Cardiac fibroblast (primary cell): ENCODE results near the gene CARD9.
"Not testable (repeated sequence)": the region's sequence is repeated elsewhere in the genome, so short reads cannot be mapped to it uniquely, and the experiment has no call there.

Source experiments
- DNase-seq, 2 donors: peaks; one replicate each; pipeline versions ENCODE4 v3.0.0 to v3.0.0-alpha.2; 2010; ENCODE audit warnings: low read depth in 2 of 2
- H3K4me3 ChIP-seq, 2 donors: replicated peaks in 1 of 2; 1 replicate in 1 of 2; 2 replicates in 1 of 2; pipeline ENCODE4 v1.5.1; 2011; ENCODE audit warnings: low read depth in 2 of 2, low read length in 2 of 2, mild to moderate bottlenecking in 2 of 2, moderate library complexity in 1 of 2
- TF ChIP-seq, protein P1 (sequence below): IDR thresholded peaks from one replicate; pipeline ENCODE4 v1.5.1; 2011; ENCODE audit warnings: low read depth, mild to moderate bottlenecking, low read length, inconsistent platforms

Gene CARD9

DNA sequence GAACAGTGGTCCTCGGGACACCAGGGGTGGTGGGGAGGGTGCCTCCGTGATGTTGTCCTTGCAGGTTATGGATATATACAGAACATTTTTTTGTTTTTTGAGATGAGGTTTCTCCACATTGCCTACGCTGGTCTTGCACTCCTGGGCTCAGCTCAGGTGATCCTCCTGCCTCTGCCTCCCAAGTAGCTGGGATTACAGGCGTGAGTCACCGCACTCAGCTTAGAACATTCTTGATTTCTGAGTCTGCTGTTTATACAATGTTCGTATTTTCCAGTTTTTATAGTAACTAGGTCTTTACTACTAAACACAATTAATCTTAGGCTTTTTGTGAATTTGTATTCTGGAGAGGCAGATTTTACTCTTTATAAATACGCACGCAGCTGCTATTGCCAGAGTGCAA is 43.0 kb upstream of the CARD9 start:
- TF ChIP-seq, protein P1, sequence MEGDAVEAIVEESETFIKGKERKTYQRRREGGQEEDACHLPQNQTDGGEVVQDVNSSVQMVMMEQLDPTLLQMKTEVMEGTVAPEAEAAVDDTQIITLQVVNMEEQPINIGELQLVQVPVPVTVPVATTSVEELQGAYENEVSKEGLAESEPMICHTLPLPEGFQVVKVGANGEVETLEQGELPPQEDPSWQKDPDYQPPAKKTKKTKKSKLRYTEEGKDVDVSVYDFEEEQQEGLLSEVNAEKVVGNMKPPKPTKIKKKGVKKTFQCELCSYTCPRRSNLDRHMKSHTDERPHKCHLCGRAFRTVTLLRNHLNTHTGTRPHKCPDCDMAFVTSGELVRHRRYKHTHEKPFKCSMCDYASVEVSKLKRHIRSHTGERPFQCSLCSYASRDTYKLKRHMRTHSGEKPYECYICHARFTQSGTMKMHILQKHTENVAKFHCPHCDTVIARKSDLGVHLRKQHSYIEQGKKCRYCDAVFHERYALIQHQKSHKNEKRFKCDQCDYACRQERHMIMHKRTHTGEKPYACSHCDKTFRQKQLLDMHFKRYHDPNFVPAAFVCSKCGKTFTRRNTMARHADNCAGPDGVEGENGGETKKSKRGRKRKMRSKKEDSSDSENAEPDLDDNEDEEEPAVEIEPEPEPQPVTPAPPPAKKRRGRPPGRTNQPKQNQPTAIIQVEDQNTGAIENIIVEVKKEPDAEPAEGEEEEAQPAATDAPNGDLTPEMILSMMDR: no peak
- no peak overlapping the region for H3K4me3 ChIP-seq
- no peak for DNase-seq

DNA sequence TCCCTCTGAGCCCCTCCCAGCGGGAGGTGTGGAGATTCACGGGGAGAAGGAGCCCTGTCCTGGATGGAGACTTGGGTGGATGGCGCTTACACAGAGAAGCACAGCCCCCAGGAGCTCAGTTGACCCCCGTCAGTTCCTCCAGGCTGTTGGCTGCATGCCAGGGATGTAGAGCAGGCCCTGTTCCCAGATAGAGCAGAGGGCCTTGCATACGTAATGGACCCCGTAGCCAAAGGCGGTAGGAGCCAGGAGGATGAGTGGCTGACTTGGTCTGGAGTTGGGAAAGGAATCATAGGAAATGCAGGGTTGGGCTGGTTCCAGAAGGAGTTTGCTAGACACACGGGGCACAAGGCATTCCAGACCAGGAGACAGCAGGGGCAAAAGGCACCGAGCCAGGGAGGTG is 39.5 kb upstream of the CARD9 start:
- peak in 1 of 2 donors; percentile 39 for DNase-seq
- no peak overlapping the region for H3K4me3 ChIP-seq
- TF ChIP-seq, protein P1: no peak

DNA sequence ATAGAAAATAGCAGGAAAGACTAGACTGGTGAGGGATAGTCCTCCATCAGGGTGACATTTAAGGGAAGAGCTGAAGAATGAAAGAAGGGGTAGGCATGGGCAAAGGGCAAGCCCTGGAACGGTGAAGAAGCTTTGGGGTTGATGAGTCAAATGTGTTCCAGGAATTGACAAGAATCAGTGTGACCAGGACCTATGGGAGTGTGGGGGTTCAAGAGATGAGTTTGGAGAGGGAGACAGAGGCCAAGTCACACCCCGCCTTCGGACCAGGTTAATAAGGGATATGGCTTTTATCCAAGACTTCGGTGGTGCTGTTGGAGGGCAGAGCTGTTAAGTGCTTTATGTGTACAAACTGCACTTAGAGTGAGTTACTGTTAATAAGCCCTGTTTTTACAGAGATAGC is 37.9 kb upstream of the CARD9 start:
- peak overlapping the region; percentile 97 to 99 for H3K4me3 ChIP-seq
- TF ChIP-seq, protein P1: no peak
- no peak for DNase-seq

DNA sequence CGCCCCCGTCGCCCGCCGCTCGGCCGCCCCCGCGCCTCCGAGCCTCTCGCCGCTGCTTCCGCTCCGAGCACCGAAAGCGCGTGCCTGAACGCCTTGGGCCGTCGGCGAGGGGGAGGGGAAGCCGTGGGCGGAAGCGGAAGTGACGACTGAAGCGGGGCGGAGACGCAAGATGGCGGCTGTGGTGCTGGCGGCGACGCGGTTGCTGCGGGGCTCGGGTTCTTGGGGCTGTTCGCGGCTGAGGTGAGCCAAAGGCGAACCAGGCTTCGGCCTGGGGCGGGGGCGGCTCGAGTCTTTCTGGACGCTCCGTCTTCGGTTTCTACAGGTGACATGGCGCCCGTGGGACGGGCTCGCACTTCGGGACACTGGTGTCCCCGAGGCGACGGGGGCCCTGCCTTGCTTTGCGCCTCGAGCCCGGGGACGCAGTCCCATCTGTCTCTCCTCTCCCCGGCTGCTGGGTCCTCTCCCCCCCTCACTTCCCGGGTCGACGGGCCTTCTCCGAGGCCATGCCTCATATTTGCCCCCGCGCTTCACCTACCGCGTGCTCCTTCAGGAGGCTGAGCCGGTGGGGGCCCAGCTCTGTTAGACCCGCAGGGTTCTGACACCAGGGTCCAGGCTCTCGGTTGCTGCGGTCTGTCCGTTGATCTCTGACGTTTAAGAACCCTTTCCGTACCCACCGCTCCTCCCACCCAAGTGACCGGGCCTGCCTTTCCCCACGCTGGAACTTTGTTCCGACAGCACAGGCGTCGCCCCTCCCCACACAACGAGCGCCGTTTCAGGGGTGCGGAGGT is 37.2 kb upstream of the CARD9 start, which contains the start of the genes ENTR1 and PMPCA:
ENTR1 (minus strand) TSS at position 115 of the 788 bp plus-strand sequence. CDS start 217 bp downstream, outside the sequence.
PMPCA (plus strand) TSS at position 159 of the 788 bp plus-strand sequence; CDS start at position 170, 11 bp downstream.
- DNase-seq: peak; percentile 88 to 89
- peak within 1 kb of the TSS; percentile 97 to 99 for H3K4me3 ChIP-seq
- TF ChIP-seq, protein P1: no peak

DNA sequence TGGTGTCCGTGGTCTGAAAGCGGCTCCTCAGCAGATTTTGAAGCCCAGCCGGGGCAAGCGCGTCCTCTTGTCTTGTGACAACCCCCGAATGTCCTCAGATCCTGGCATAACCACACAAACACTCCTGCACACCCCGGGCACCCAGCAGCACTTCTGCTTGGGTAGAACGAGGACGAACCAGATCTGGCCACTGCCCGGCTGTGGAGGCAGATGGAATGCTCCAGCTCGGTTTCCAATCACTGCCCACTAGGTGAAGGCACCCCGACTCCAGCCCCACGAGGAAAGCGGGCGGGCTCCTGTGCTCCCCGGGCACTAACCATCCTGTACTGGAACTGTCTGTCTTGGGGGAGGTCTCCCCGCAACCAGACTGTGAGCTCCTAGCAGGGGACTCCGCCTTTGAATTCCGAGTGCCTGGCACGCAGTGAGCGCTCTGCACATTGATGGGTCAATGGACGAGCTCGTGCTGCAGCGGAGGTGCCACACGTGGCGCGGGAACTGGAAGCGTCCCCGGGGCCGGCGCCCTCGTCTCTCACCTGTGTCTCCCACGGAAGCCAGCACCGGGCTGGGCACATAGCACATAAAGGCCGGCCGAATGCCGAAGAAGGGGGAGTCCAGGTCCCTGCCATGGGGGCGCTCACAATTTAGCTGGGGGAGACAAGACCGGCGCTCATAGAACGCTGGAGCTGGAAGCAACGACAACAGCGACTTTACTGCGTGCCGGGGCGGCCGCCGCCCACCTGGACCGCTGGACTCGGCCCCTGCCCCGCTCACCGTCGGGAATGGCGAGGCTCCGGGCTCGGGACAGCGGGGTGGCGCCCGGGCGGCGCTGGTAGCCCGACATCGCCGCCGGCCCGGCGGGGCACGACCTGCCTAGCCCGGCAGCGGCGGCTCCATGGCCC is 36.3 kb upstream of the CARD9 start:
- H3K4me3 ChIP-seq: peak overlapping the region; percentile 97 to 99
- TF ChIP-seq, protein P1: no peak
- DNase-seq: peak; percentile 37 to 42

DNA sequence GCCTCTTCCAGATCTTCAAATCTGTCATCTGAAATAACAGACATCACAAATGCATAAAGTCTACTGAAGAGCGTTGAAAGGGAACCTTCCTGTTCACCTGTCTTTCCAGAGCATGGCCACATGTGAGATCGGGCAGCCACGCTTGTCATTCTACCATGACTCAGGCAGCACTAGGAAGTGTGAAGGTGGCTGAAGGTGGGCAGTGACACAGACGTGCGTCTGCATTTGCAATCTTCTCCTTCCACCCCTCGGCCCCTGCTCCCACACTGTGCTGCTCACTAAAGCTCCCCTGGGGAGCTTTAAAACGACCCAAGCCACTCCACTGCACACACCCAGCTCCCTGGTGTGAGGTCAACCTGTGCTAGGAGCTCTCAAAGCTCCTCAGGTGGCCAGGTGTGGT is 34.4 kb upstream of the CARD9 start:
- DNase-seq: no peak
- TF ChIP-seq, protein P1: no peak
- H3K4me3 ChIP-seq: no peak overlapping the region

DNA sequence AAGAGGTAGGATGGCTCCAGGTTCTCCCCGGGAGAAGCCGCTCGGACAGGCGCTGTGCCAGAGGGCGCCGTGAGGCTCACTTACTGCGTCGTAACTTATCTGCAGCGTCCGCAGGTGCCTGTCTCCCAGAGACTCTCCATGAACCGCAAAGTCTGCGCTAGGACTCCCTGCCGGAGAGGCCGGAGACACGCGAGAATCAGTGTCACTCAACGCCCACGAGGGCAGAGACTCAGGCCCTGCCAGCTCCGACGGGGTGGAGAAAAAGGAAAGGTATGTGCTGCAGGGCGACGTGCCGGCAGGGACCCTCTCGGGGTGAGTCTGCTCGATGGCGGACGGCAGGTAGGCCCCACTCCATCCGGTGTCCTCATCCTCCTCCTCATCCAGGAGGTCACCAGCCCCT is 33.6 kb upstream of the CARD9 start:
- DNase-seq, H3K4me3 ChIP-seq: not testable (repeated sequence)

DNA sequence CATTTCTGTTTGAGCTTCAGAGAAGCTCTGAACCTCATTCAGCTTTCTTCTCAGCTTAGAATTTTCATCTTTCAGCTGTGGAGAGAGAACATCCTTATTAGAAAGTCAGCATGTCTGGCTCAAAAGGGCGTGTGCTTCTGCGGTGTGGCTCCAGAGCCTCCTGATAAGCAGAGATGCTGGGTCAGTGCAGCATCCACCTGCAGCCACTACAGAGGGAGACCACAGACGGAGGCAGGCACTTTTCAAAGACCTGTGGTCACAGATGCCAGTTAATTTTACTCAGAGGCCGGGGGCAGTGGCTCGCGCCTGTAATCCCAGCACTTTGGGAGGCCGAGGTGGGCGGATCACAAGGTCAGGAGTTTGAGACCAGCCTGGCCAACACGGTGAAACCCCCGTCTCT is 32.4 kb upstream of the CARD9 start:
- DNase-seq, H3K4me3 ChIP-seq: not testable (repeated sequence)
